ENCODE results near the gene RBMS1.
"Not testable (repeated sequence)": the region's sequence is repeated elsewhere in the genome, so short reads cannot be mapped to it uniquely, and the experiment has no call there.

Gene RBMS1

DNA sequence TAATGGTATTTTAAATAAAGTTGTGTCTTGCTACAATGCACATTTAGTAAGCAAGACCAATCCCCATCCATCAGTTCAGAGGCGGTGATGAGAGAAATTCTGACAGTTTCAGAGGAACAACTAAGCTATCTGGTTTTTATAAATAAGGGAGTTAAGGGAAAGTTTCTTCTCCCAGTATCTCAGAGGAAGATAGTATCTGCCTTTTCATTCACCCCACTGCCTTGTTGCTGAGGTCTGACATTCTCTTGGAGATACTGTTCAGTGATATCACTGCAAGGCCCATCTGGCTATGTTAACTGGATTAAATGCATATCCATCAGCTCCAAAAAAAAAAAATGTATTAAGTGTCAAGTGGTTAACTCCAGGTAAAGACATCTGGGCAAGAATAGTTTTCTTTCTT, 47.9 kb downstream of the RBMS1 start:
- H3K4me3 ChIP-seq (replicated peaks; ENCODE audit: low read depth, low read length), result no peak overlapping the region
- DNase-seq (ENCODE audit: extremely low read depth, low read depth), result no peak
- TF ChIP-seq, protein P1, sequence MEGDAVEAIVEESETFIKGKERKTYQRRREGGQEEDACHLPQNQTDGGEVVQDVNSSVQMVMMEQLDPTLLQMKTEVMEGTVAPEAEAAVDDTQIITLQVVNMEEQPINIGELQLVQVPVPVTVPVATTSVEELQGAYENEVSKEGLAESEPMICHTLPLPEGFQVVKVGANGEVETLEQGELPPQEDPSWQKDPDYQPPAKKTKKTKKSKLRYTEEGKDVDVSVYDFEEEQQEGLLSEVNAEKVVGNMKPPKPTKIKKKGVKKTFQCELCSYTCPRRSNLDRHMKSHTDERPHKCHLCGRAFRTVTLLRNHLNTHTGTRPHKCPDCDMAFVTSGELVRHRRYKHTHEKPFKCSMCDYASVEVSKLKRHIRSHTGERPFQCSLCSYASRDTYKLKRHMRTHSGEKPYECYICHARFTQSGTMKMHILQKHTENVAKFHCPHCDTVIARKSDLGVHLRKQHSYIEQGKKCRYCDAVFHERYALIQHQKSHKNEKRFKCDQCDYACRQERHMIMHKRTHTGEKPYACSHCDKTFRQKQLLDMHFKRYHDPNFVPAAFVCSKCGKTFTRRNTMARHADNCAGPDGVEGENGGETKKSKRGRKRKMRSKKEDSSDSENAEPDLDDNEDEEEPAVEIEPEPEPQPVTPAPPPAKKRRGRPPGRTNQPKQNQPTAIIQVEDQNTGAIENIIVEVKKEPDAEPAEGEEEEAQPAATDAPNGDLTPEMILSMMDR (IDR thresholded peaks at IDR 0.05; ENCODE audit: low read depth, low read length, missing control alignments), result no peak

DNA sequence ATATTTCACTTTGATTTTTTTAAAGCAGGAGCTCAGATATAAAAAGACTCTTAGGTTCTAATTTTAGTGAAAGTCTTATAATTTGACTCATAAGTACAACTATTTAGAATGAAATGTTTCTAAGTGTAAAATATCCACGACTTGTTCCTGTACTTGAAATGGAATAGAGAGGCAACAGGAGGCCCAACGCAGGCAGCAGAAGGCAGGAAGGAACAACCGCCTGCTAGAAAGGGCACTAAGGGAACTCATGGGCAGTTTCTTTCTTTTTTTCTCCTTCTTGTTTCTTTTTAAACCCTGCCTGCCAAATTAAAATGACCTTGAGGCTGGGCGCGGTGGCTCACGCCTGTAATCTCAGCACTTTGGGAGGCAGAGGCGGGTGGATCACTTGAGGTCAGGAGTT, 51.0 kb downstream of the RBMS1 start:
- H3K4me3 ChIP-seq (replicated peaks; ENCODE audit: low read depth, low read length), result no peak overlapping the region
- no peak for DNase-seq (ENCODE audit: extremely low read depth, low read depth)
- TF ChIP-seq, protein P1 (IDR thresholded peaks at IDR 0.05; ENCODE audit: low read depth, low read length, missing control alignments), result no peak

DNA sequence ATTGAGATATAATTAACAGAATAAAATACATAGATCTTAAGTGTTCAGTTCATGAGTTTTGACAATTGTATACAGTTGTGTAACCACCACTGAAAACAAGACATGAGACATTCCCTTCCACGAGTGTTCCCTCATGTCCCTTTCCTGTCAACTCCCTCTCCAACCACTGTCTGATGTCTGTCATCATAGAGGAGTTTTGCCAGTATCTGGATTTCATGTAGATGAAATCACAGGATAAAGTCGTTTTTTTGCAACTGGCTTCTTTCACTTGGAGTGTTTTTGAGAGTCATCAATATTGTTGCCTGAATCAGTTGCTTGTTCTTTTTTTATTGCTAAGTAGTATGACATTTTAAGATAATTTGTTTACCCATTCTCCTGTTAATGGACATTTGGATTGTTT, 52.7 kb downstream of the RBMS1 start:
- TF ChIP-seq, protein P1 (IDR thresholded peaks at IDR 0.05; ENCODE audit: low read depth, low read length, missing control alignments), result no peak
- no peak for DNase-seq (ENCODE audit: extremely low read depth, low read depth)
- no peak overlapping the region for H3K4me3 ChIP-seq (replicated peaks; ENCODE audit: low read depth, low read length)

GRCh38 chr2:160439038-160439437, 54.6 kb downstream of the RBMS1 start:
- H3K4me3 ChIP-seq (replicated peaks; ENCODE audit: low read depth, low read length); DNase-seq (ENCODE audit: extremely low read depth, low read depth): not testable (repeated sequence)

GRCh38 chr2:160437273-160437672, 56.3 kb downstream of the RBMS1 start:
- TF ChIP-seq, protein P1 (IDR thresholded peaks at IDR 0.05; ENCODE audit: low read depth, low read length, missing control alignments), result no peak
- no peak for DNase-seq (ENCODE audit: extremely low read depth, low read depth)
- H3K4me3 ChIP-seq (replicated peaks; ENCODE audit: low read depth, low read length), result no peak overlapping the region

DNA sequence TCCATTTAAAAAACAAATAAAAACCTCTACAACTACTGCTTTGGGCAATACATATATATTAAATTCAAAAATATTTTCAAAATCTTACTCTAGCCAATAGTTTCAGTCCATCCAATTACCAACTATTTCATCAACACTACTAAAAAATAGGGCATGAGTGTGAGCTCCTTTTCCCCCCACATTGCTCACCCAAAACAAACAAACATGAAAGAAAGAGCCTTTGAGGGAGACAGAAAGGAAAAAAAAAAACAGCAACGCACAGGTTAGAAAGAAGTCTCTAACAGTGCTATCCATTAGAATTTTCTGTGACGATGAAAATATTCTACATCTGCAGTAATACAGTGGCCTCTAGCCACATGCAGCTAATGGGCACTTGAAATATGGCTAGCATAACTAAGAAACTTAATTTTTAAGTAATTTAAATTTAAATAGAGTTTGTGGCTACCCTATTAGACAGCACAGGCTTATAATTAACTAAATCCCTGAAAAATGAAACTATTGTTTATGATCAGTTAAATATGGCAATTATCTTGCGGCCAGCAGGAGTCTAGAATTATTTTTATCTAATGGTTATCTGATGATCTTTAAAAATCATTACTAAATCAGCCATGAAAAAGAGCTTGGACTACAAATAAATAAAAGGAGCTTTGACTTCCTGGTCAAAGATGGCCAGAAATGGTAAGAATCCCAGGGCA, 59.2 kb downstream of the RBMS1 start:
- no peak for DNase-seq (ENCODE audit: extremely low read depth, low read depth)
- no peak overlapping the region for H3K4me3 ChIP-seq (replicated peaks; ENCODE audit: low read depth, low read length)

DNA sequence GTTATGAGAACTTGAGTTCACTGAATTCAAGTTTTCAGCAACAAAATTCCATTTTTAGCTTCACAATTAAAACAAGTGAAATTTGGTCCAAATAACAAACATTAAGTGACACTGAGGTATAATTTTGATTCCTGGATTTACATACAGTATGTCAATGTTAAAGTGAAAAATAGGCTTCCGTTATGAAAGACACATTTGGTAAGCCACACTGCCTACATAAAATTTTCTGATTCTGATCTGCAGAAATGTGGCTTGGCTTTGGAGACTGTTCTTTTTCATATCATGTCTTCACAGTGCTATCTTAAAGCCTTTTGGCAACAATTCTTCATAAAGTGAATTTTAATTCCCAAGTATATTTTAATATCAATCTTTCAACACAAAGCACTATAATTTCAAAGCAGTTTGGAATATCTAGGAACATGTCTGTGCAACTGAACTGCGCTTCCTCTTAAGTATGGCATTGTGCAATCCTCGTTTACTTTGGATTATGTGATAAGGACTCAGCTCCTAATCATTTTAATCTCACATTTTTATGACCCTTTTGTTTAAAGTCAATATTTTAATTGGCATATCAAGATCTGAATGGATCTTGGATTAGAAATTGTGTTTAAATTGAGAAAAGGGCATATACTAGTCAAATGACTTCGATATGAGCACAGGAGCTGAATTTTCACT, 60.0 kb downstream of the RBMS1 start:
- H3K4me3 ChIP-seq (replicated peaks; ENCODE audit: low read depth, low read length), result no peak overlapping the region
- TF ChIP-seq, protein P1 (IDR thresholded peaks at IDR 0.05; ENCODE audit: low read depth, low read length, missing control alignments), result no peak
- no peak for DNase-seq (ENCODE audit: extremely low read depth, low read depth)

More for the DNA sequence above, 59.2 kb downstream of the RBMS1 start:
- TF ChIP-seq, protein P1 (IDR thresholded peaks at IDR 0.05; ENCODE audit: low read depth, low read length, missing control alignments), result no peak

Measured in HFF-Myc (cell line).